GM23338 (cell line): ENCODE measurements around the gene DDC.

Source experiments
- CREB1 ChIP-seq: fragments of 250-450 bp; sonication (Bioruptor Pico); IDR thresholded peaks from 2 replicates; pipeline ENCODE4 v1.5.0; 2020; ENCODE audit warnings: low read depth, mild to moderate bottlenecking, moderate library complexity
- EZH2 ChIP-seq: fragments of 200-600 bp; sonication (generic); IDR thresholded peaks from one replicate; pipeline ENCODE4 v1.8.0; 2017; ENCODE audit warnings: antibody characterized with exemption, mild to moderate bottlenecking, low read depth; ENCODE audit not compliant: unreplicated experiment
- POLR2AphosphoS5 ChIP-seq: IDR thresholded peaks from 2 replicates; pipeline ENCODE4 v1.6.1; 2016; ENCODE audit warnings: antibody characterized with exemption, low read depth
- ZNF114 ChIP-seq: fragments of 250-450 bp; sonication (Bioruptor Pico); IDR thresholded peaks from 2 replicates; pipeline ENCODE4 v1.5.0; 2020; ENCODE audit warnings: mild to moderate bottlenecking, moderate library complexity
- TF ChIP-seq, protein P1 (sequence below): IDR thresholded peaks from one replicate; pipeline ENCODE4 v1.6.1; 2018; ENCODE audit warnings: antibody characterized with exemption; ENCODE audit not compliant: unreplicated experiment
- TF ChIP-seq, protein P2 (sequence below), 2 experiments: fragments of 200-600 bp in 1 of 2; sonication (generic) in 1 of 2; conservative IDR thresholded peaks; 2 replicates each; pipeline versions ENCODE4 v1.5.1 to v1.6.1; 2016 to 2017; ENCODE audit warnings: antibody characterized with exemption in 2 of 2, low read depth in 2 of 2, mild to moderate bottlenecking in 2 of 2, moderate library complexity in 1 of 2

DNA sequence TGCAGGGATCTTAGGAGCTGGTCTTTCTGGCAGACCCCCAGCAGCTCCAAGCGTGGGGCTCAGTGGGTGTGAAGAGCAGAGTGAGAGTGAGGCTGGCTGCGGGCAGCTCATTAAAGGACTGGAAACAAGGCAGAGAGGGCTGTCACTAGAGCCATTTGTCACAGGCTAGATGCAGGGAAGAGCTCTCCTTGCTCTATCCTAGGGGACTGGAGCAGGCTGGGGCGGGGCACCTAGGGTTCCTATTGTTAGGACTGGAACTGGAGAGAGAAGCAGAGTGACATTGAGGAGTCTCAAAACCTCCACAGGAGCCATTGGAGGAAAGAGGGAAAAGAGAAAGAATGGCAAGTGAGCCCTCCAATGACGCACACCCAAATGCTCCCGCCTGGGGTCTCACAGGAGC is 772 bp upstream of the DDC start:
- TF ChIP-seq CREB1 (CRISPR knock-in tag), result no peak
- TF ChIP-seq, protein P1, sequence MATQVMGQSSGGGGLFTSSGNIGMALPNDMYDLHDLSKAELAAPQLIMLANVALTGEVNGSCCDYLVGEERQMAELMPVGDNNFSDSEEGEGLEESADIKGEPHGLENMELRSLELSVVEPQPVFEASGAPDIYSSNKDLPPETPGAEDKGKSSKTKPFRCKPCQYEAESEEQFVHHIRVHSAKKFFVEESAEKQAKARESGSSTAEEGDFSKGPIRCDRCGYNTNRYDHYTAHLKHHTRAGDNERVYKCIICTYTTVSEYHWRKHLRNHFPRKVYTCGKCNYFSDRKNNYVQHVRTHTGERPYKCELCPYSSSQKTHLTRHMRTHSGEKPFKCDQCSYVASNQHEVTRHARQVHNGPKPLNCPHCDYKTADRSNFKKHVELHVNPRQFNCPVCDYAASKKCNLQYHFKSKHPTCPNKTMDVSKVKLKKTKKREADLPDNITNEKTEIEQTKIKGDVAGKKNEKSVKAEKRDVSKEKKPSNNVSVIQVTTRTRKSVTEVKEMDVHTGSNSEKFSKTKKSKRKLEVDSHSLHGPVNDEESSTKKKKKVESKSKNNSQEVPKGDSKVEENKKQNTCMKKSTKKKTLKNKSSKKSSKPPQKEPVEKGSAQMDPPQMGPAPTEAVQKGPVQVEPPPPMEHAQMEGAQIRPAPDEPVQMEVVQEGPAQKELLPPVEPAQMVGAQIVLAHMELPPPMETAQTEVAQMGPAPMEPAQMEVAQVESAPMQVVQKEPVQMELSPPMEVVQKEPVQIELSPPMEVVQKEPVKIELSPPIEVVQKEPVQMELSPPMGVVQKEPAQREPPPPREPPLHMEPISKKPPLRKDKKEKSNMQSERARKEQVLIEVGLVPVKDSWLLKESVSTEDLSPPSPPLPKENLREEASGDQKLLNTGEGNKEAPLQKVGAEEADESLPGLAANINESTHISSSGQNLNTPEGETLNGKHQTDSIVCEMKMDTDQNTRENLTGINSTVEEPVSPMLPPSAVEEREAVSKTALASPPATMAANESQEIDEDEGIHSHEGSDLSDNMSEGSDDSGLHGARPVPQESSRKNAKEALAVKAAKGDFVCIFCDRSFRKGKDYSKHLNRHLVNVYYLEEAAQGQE, result no peak
- TF ChIP-seq, protein P2, sequence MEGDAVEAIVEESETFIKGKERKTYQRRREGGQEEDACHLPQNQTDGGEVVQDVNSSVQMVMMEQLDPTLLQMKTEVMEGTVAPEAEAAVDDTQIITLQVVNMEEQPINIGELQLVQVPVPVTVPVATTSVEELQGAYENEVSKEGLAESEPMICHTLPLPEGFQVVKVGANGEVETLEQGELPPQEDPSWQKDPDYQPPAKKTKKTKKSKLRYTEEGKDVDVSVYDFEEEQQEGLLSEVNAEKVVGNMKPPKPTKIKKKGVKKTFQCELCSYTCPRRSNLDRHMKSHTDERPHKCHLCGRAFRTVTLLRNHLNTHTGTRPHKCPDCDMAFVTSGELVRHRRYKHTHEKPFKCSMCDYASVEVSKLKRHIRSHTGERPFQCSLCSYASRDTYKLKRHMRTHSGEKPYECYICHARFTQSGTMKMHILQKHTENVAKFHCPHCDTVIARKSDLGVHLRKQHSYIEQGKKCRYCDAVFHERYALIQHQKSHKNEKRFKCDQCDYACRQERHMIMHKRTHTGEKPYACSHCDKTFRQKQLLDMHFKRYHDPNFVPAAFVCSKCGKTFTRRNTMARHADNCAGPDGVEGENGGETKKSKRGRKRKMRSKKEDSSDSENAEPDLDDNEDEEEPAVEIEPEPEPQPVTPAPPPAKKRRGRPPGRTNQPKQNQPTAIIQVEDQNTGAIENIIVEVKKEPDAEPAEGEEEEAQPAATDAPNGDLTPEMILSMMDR (conservative IDR thresholded peaks at IDR 0.05; ENCODE audit: low read depth in 2 of 2), result no peak
- no peak for TF ChIP-seq POLR2AphosphoS5
- TF ChIP-seq EZH2, result no peak
- TF ChIP-seq ZNF114 (CRISPR knock-in tag), result no peak
